Measurements from ENCODE around the gene RNU2-1. TPM values are rescaled to one million over a fixed set of nuclear protein-coding genes. Genes with fewer than 3 reads are reported as not detected.
"Not testable (repeated sequence)": the region's sequence is repeated elsewhere in the genome, so short reads cannot be mapped to it uniquely, and the experiment has no call there.

RNU2-1 gene
- total RNA-seq, 2 donors from 2014 or later, result 5,691 to 6,034 TPM

GRCh38 chr17:43200127-43200526 lies 33.6 kb downstream of the RNU2-1 start:
- Mint-ChIP-seq H3K4me3 (no peak overlapping the region), H3K36me3 (ENCODE audit: low read depth) (peaks cover 97% of the 10 kb centered on the region), H3K27ac (peak overlapping the region; percentile 83), H3K4me1 (peaks cover under 1% of the 10 kb centered on the region), H3K27me3 (no peaks in the 10 kb centered on the region), H3K9me3 (no peaks in the 10 kb centered on the region)
- peak; percentile 26 for ATAC-seq (replicated peaks)

DNA sequence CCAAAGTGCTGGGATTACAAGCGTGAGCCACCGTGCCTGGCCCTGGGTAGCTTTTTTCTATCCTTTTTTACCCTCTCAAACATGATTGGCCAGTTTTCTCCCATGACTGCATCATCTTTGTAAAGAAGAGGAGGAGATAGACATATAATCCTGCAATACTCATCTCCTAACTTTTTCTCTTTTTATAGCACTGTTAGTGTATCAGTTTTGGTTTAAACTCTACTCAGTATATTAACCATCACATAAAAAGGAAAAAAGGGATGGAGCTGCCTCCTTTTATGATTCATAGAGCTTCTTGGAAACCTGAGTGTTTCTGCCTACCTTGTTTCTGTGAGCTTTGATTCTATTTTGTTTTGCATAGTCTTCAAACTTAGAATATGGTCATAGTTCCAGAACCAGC lies 34.1 kb downstream of the RNU2-1 start:
- peak; percentile 86 for ATAC-seq (replicated peaks)
- Mint-ChIP-seq H3K4me1 (no peaks in the 10 kb centered on the region), H3K27me3 (no peaks in the 10 kb centered on the region), H3K27ac (peak overlapping the region; percentile 83), H3K9me3 (no peaks in the 10 kb centered on the region), H3K4me3 (no peak overlapping the region), H3K36me3 (ENCODE audit: low read depth) (peaks cover 97% of the 10 kb centered on the region)

DNA sequence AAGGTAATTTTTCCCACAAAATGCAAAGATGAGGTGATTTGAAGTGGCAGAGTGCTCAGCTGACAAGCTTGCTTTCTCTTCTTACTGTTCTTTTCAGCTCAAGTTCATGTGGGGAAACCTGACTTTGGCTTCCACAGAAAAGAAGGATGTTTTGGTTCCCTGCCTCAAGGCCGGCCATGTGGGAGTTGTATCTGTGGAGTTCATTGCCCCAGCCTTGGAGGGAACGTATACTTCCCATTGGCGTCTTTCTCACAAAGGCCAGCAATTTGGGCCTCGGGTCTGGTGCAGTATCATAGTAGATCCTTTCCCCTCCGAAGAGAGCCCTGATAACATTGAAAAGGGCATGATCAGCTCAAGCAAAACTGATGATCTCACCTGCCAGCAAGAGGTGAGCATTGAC lies 40.5 kb downstream of the RNU2-1 start:
- Mint-ChIP-seq H3K27ac (no peak overlapping the region), H3K9me3 (no peaks in the 10 kb centered on the region), H3K4me1 (no peaks in the 10 kb centered on the region), H3K4me3 (no peak overlapping the region), H3K36me3 (ENCODE audit: low read depth) (peaks cover 99% of the 10 kb centered on the region), H3K27me3 (no peaks in the 10 kb centered on the region)
- ATAC-seq (replicated peaks), result no peak

DNA sequence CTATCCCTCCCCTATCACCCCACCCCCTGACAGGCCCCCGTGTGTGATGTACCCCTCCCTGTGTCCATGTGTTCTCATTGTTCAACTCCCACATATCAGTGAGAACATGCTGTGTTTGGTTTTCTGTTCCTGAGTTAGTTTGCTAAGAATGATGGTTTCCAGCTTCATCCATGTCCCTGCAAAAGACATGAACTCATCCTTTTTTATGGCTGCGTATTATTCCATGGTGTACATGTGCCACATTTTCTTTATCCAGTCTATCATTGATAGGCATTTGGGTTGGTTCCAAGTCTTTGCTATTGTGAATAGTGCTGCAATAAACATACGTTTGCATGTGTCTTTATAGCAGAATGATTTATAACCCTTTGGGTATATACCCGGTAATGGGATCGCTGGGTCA lies 47.1 kb downstream of the RNU2-1 start:
- H3K4me1 Mint-ChIP-seq; ATAC-seq (replicated peaks); H3K27ac Mint-ChIP-seq; H3K9me3 Mint-ChIP-seq; H3K4me3 Mint-ChIP-seq; H3K27me3 Mint-ChIP-seq: not testable (repeated sequence)
- peaks cover 92% of the 10 kb centered on the region for H3K36me3 Mint-ChIP-seq (ENCODE audit: low read depth)

GRCh38 chr17:43183921-43184320 lies 49.9 kb downstream of the RNU2-1 start:
- H3K36me3 Mint-ChIP-seq (ENCODE audit: low read depth), result peaks cover 89% of the 10 kb centered on the region
- no peaks in the 10 kb centered on the region for H3K27me3 Mint-ChIP-seq

More at GRCh38 chr17:43183921-43184320, 49.9 kb downstream of the RNU2-1 start:
- Mint-ChIP-seq H3K4me1 (no peaks in the 10 kb centered on the region), H3K9me3 (no peaks in the 10 kb centered on the region), H3K4me3 (no peak overlapping the region), H3K27ac (no peak overlapping the region)
- no peak for ATAC-seq (replicated peaks)

Other genes starting within 250 kb of the RNU2-1 start
- gene RPL27, start 235.6 kb downstream of the RNU2-1 start, total RNA-seq, result 1,000 to 10,000 TPM; 1,154 to 1,186 TPM
- gene IFI35, start 227.2 kb downstream of the RNU2-1 start, total RNA-seq, result 10 to 100 TPM; 38.4 to 45.4 TPM
- gene VAT1, start 211.6 kb downstream of the RNU2-1 start, total RNA-seq, result 10 to 100 TPM; 30.9 to 36.5 TPM
- not detected for gene RND2, start 208.7 kb downstream of the RNU2-1 start, total RNA-seq
- 10 to 100 TPM; 80.3 to 93.4 TPM for gene BRCA1, start 108.6 kb downstream of the RNU2-1 start, total RNA-seq
- gene NBR1, start 62.8 kb downstream of the RNU2-1 start, total RNA-seq, result 10 to 100 TPM; 47.2 to 83.1 TPM
- gene TMEM106A, start 22.1 kb downstream of the RNU2-1 start, total RNA-seq, result 10 to 100 TPM in 1 of 2 donors, 1 to 10 TPM in 1; 9.5 to 28.4 TPM
- gene CCDC200, start 5.4 kb downstream of the RNU2-1 start, total RNA-seq, result 1 to 10 TPM in 1 of 2 donors, not detected in 1; 1.1 TPM
- gene ARL4D, start 165.0 kb upstream of the RNU2-1 start, total RNA-seq, result 1 to 10 TPM; 1.7 to 2.5 TPM
- gene DHX8, start 250.0 kb upstream of the RNU2-1 start, total RNA-seq, result 10 to 100 TPM; 34.0 to 51.1 TPM